Measurements from ENCODE around the gene ASMTL.
"Not testable (repeated sequence)": the region's sequence is repeated elsewhere in the genome, so short reads cannot be mapped to it uniquely, and the experiment has no call there.

ASMTL gene

GRCh38 chrX:1388651-1389050 is 64.1 kb downstream of the ASMTL start:
- peaks cover 69% of the 10 kb centered on the region for H3K36me3 Mint-ChIP-seq
- H3K27ac Mint-ChIP-seq, result peak overlapping the region; percentile 22

GRCh38 chrX:1387141-1387776 is 65.5 kb downstream of the ASMTL start:
- ATAC-seq, result no peak
- H3K9me3 Mint-ChIP-seq, result no peaks in the 10 kb centered on the region
- H3K27ac Mint-ChIP-seq, result peak overlapping the region; percentile 22
- no peaks in the 10 kb centered on the region for H3K27me3 Mint-ChIP-seq
- H3K4me3 Mint-ChIP-seq, result no peak overlapping the region
- peaks cover 37% of the 10 kb centered on the region for H3K4me1 Mint-ChIP-seq
- peaks cover 74% of the 10 kb centered on the region for H3K36me3 Mint-ChIP-seq

More at GRCh38 chrX:1388651-1389050, 64.1 kb downstream of the ASMTL start:
- Mint-ChIP-seq H3K9me3 (no peaks in the 10 kb centered on the region), H3K4me3 (peak overlapping the region; percentile 23), H3K27me3 (no peaks in the 10 kb centered on the region), H3K4me1 (peaks cover 46% of the 10 kb centered on the region)
- ATAC-seq, result no peak

- Mint-ChIP-seq H3K36me3 (peaks cover 73% of the 10 kb centered on the region), H3K4me3 (no peak overlapping the region), H3K9me3 (no peaks in the 10 kb centered on the region), H3K4me1 (peaks cover 41% of the 10 kb centered on the region), H3K27me3 (no peaks in the 10 kb centered on the region), H3K27ac (no peak overlapping the region)
- ATAC-seq, result no peak
Observed at GRCh38 chrX:1386338-1387127, 66.2 kb downstream of the ASMTL start.

DNA sequence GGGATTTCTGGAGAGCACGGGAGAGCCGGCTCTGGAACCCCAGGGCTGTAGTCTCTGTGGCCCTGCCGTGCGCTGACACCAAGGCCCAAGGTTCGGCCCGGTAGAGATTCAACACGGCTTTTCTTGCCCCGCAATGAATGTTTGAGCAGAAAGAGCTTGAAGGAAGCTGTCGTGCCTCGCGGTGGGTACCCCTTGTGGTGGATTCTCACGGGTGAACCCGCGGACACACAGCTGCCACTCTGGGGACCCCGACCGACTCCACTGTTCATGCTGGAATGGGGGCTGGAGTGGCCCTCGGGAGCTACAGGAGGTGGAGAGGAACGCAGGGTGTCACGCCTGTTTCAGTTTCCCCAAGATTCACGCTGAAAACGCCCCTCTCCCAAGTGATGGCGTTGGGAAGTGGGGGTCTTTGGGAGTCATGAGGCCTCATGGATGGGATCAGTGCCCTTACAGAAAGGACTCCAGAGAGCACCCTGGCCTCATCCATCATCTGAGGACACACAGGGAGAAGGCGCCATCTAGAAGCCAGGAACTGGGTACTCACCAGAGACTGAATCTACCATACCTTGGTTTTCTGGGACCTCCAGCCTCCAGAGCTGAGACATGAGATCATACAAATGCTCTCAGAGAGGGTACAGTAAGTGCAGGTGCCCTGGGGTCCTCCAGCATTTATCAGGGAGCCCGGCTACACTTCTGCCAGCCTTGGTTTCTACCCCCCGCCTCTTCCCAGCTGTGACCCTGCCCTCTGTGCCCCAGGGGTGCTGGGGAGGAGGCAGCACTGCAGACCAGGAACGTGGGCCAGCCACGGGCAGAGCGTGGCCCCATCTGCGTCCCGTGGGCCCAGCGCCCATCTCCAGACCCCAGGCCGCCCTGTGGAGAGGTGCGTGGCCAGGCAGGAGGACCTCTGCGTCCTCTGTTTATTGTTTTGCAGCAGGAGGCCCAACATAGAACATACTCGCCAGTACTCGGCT is 67.2 kb downstream of the ASMTL start:
- Mint-ChIP-seq H3K27ac (no peak overlapping the region), H3K4me1 (peaks cover 32% of the 10 kb centered on the region), H3K4me3 (no peak overlapping the region), H3K36me3 (peaks cover 65% of the 10 kb centered on the region), H3K9me3 (no peaks in the 10 kb centered on the region), H3K27me3 (no peaks in the 10 kb centered on the region)
- no peak for ATAC-seq

DNA sequence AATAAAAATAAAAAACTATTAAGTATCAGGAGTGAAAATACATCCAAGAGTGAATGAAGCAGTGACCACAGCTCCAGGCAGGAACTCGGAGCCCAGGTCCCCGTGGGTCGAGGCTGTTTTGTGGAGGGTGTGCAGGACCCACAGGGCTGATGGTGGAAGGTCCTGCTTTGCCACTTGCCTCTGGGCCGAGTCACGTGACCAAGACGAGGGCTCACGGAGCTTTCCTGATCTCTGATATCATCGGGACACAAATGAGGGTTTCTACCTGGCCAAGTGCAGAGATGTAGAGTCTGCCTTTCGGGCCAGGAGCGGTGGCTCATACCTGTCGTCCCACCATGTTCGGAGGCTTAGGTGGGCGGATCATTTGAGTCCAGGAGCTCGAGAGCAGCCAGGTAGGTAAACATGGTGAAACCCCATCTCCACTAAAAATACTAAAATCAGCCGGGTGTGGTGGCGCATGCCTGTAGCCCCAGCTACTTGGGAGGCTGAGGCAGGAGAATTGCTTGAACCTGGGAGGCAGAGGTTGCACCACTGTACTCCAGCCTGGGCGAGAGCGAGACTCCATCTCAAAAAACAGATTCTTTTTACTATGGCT is 68.0 kb downstream of the ASMTL start:
- no peak overlapping the region for H3K27ac Mint-ChIP-seq
- peaks cover 65% of the 10 kb centered on the region for H3K36me3 Mint-ChIP-seq
- no peaks in the 10 kb centered on the region for H3K9me3 Mint-ChIP-seq
- no peak for ATAC-seq
- H3K4me3 Mint-ChIP-seq, result no peak overlapping the region
- peaks cover 37% of the 10 kb centered on the region for H3K4me1 Mint-ChIP-seq
- no peaks in the 10 kb centered on the region for H3K27me3 Mint-ChIP-seq

- ATAC-seq, result peak; percentile 6
- peaks cover 11% of the 10 kb centered on the region for H3K4me1 Mint-ChIP-seq
- H3K36me3 Mint-ChIP-seq, result peaks cover 26% of the 10 kb centered on the region
- no peaks in the 10 kb centered on the region for H3K27me3 Mint-ChIP-seq
- H3K27ac Mint-ChIP-seq, result no peak overlapping the region
- no peaks in the 10 kb centered on the region for H3K9me3 Mint-ChIP-seq
- no peak overlapping the region for H3K4me3 Mint-ChIP-seq
Observed at GRCh38 chrX:1380672-1381233, 72.0 kb downstream of the ASMTL start.

DNA sequence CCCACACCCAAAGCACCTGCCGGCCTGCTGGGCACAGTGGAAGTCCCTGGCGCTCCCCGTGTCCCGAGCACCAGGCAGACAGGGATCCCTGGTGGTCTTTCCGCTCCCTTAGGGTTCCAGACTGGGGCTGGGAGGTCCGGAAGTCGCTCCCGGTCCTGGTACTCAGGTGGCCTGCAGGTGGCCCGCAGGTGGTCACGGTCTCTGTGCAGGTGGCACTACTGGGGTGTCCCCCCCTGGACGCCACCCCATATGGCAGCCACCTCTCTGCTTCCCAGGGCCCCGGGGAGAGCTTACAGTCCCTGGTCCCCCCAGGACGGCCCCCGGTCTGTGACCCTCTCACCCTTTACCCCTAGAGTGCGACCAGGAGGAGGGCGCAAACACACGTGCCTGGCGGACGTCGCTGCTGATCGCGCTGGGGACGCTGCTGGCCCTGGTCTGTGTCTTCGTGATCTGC is 74.4 kb downstream of the ASMTL start:
- H3K27ac Mint-ChIP-seq, result no peak overlapping the region
- H3K4me1 Mint-ChIP-seq, result peaks cover 11% of the 10 kb centered on the region
- ATAC-seq, result peak; percentile 39
- H3K9me3 Mint-ChIP-seq, result no peaks in the 10 kb centered on the region
- H3K36me3 Mint-ChIP-seq, result peaks cover 2% of the 10 kb centered on the region
- H3K4me3 Mint-ChIP-seq, result no peak overlapping the region
- H3K27me3 Mint-ChIP-seq, result no peaks in the 10 kb centered on the region

GRCh38 chrX:1368385-1368698 is 84.4 kb downstream of the ASMTL start:
- ATAC-seq, result no peak
- Mint-ChIP-seq H3K27me3 (no peaks in the 10 kb centered on the region), H3K27ac (no peak overlapping the region), H3K4me3 (no peak overlapping the region), H3K4me1 (no peaks in the 10 kb centered on the region), H3K36me3 (peaks cover 9% of the 10 kb centered on the region), H3K9me3 (no peaks in the 10 kb centered on the region)

DNA sequence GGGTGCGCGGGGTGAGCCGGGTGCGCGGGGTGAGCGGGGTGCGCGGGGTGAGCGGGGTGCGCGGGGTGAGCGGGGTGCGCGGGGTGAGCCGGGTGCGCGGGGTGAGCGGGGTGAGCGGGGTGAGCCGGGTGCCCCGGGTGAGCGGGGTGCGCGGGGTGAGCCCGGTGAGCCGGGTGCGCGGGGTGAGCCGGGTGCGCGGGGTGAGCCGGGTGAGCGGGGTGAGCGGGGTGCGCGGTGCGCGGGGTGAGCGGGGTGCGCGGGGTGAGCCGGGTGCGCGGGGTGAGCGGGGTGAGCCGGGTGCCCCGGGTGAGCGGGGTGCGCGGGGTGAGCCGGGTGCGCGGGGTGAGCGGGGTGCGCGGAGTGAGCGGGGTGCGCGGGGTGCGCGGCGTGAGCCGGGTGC is 86.3 kb downstream of the ASMTL start:
- H3K4me3 Mint-ChIP-seq, H3K4me1 Mint-ChIP-seq, H3K27ac Mint-ChIP-seq, H3K9me3 Mint-ChIP-seq, ATAC-seq, H3K27me3 Mint-ChIP-seq: not testable (repeated sequence)
- H3K36me3 Mint-ChIP-seq, result peaks cover 18% of the 10 kb centered on the region

GRCh38 chrX:1361910-1362309 is 90.8 kb downstream of the ASMTL start:
- H3K9me3 Mint-ChIP-seq, result peaks cover 13% of the 10 kb centered on the region
- H3K4me1 Mint-ChIP-seq, result no peaks in the 10 kb centered on the region
- H3K27ac Mint-ChIP-seq, result no peak overlapping the region
- H3K36me3 Mint-ChIP-seq, result peaks cover 42% of the 10 kb centered on the region
- H3K4me3 Mint-ChIP-seq, result no peak overlapping the region
- ATAC-seq, result no peak
- no peaks in the 10 kb centered on the region for H3K27me3 Mint-ChIP-seq

- H3K36me3 Mint-ChIP-seq, result peaks cover 42% of the 10 kb centered on the region
- ATAC-seq, result no peak
- H3K4me3 Mint-ChIP-seq, result no peak overlapping the region
- no peak overlapping the region for H3K27ac Mint-ChIP-seq
- no peaks in the 10 kb centered on the region for H3K27me3 Mint-ChIP-seq
- peaks cover 13% of the 10 kb centered on the region for H3K9me3 Mint-ChIP-seq
- H3K4me1 Mint-ChIP-seq, result no peaks in the 10 kb centered on the region
Observed at GRCh38 chrX:1361275-1361674, 91.4 kb downstream of the ASMTL start.

- Mint-ChIP-seq H3K36me3 (peaks cover 42% of the 10 kb centered on the region), H3K4me3 (no peak overlapping the region), H3K4me1 (no peaks in the 10 kb centered on the region), H3K27me3 (no peaks in the 10 kb centered on the region), H3K9me3 (peaks cover 13% of the 10 kb centered on the region), H3K27ac (peak overlapping the region; percentile 29)
- ATAC-seq, result no peak
Observed at GRCh38 chrX:1360171-1360570, 92.5 kb downstream of the ASMTL start.

DNA sequence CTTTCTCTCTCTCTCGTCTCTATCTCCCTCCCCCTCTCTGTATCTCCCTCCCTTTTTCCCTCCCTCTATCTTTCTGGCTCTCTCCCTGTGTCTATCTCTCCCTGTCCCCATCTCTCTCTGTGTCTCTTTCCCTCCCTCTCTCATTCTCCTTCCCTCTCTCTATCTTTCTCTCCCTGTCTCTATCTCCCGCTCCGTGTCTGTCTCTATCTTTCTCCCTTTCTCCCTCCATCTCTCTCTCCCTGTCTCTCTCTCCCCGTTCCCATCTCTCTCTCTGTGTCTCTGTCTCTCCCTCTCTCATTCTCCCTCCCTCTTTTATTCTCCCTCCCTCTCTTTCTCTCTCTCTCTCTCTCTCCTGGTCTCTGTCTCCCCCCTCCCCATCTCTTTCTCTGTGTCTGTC is 93.2 kb downstream of the ASMTL start:
- ATAC-seq, result no peak
- H3K27me3 Mint-ChIP-seq, result no peaks in the 10 kb centered on the region
- no peak overlapping the region for H3K4me3 Mint-ChIP-seq
- peaks cover 13% of the 10 kb centered on the region for H3K9me3 Mint-ChIP-seq
- peak overlapping the region; percentile 29 for H3K27ac Mint-ChIP-seq
- H3K4me1 Mint-ChIP-seq, result peaks cover 1% of the 10 kb centered on the region
- H3K36me3 Mint-ChIP-seq, result peaks cover 42% of the 10 kb centered on the region

DNA sequence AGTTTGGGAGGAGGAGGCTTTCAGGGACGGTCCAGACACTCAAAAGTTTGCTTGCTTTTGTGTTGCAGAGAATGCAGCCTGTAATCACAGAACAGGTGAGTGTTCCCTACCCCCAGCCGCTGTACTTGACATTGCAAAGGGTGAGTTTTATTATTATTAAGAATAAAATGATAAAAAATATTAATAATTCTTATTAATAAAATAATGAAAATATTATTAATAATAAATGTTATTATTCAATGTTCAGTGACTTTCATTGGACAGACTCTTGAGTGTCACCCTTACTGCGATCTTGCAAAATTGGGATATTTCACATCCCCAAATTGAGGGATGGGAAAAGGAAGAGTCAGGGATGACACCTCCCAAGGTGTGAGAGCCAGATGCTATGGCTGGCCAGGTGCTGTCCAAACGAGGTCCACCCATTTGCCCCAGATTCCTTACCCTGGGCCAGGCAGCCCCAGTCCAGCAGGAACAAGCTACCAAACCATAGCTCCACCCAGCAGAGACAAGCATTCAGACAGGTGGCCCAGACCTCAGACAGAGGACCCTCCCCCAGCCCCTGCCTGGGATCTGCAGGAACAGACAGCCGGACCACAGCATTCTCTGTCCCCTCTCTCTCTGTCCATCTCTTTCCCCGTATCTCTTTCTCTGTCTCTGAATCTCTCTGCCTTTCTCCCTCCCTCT is 93.8 kb downstream of the ASMTL start:
- no peak overlapping the region for H3K4me3 Mint-ChIP-seq
- no peaks in the 10 kb centered on the region for H3K27me3 Mint-ChIP-seq
- H3K27ac Mint-ChIP-seq, result peak overlapping the region; percentile 29
- peaks cover 17% of the 10 kb centered on the region for H3K9me3 Mint-ChIP-seq
- peaks cover 7% of the 10 kb centered on the region for H3K4me1 Mint-ChIP-seq
- no peak for ATAC-seq
- peaks cover 42% of the 10 kb centered on the region for H3K36me3 Mint-ChIP-seq
